Measurements from ENCODE around the gene HMX2. TPM values are rescaled to one million over a fixed set of nuclear protein-coding genes. Genes with fewer than 3 reads are reported as not detected.

HMX2 gene
- total RNA-seq, 1 donor from 2014 or later = not detected

GRCh38 chr10:123109466-123109865, 38.5 kb upstream of the HMX2 start:
- DNase-seq (ENCODE audit: low spot score in 2 of 2) = no peak
- Histone ChIP-seq H3K4me1 (no peaks in the 10 kb centered on the region), H3K27ac (no peak overlapping the region), H3K9me3 (no peaks in the 10 kb centered on the region), H3K27me3 (no peaks in the 10 kb centered on the region), H3K4me3 (no peak overlapping the region), H3K36me3 (no peaks in the 10 kb centered on the region)
- intact Hi-C loops (cut with DNase I) = no loop called here
- TF ChIP-seq CTCF (IDR thresholded peaks at IDR 0.05) = no peak

GRCh38 chr10:123117644-123118417, 30.1 kb upstream of the HMX2 start:
- H3K36me3 ChIP-seq = no peaks in the 10 kb centered on the region
- no peak overlapping the region for H3K4me3 ChIP-seq
- no peaks in the 10 kb centered on the region for H3K27me3 ChIP-seq
- no peak for DNase-seq (ENCODE audit: low spot score in 2 of 2)
- intact Hi-C loops (cut with DNase I) = no loop called here
- no peaks in the 10 kb centered on the region for H3K4me1 ChIP-seq
- no peak overlapping the region for H3K27ac ChIP-seq
- TF ChIP-seq CTCF (IDR thresholded peaks at IDR 0.05) = no peak
- no peaks in the 10 kb centered on the region for H3K9me3 ChIP-seq

- H3K4me3 ChIP-seq = no peak overlapping the region
- no peaks in the 10 kb centered on the region for H3K27me3 ChIP-seq
- DNase-seq (ENCODE audit: low spot score in 2 of 2) = no peak
- intact Hi-C loops (cut with DNase I) = no loop called here
- TF ChIP-seq CTCF (IDR thresholded peaks at IDR 0.05) = no peak
- H3K4me1 ChIP-seq = no peaks in the 10 kb centered on the region
- H3K36me3 ChIP-seq = no peaks in the 10 kb centered on the region
- H3K27ac ChIP-seq = no peak overlapping the region
- H3K9me3 ChIP-seq = no peaks in the 10 kb centered on the region
Measured at GRCh38 chr10:123119081-123119480, 28.9 kb upstream of the HMX2 start.

GRCh38 chr10:123126246-123126645, 21.7 kb upstream of the HMX2 start:
- intact Hi-C loops (cut with DNase I) = no loop called here
- no peaks in the 10 kb centered on the region for H3K4me1 ChIP-seq

GRCh38 chr10:123129618-123130271, 18.2 kb upstream of the HMX2 start:
- intact Hi-C loops (cut with DNase I) = no loop called here
- H3K36me3 ChIP-seq = no peaks in the 10 kb centered on the region
- no peak for DNase-seq (ENCODE audit: low spot score in 2 of 2)
- H3K9me3 ChIP-seq = no peaks in the 10 kb centered on the region
- peaks cover 16% of the 10 kb centered on the region for H3K27me3 ChIP-seq
- H3K27ac ChIP-seq = no peak overlapping the region
- no peak for TF ChIP-seq CTCF (IDR thresholded peaks at IDR 0.05)
- no peak overlapping the region for H3K4me3 ChIP-seq
- peaks cover 1 to 7% of the 10 kb centered on the region in 2 donors for H3K4me1 ChIP-seq

More at GRCh38 chr10:123126246-123126645, 21.7 kb upstream of the HMX2 start:
- no peaks in the 10 kb centered on the region for H3K27me3 ChIP-seq
- TF ChIP-seq CTCF (IDR thresholded peaks at IDR 0.05) = no peak
- no peak overlapping the region for H3K27ac ChIP-seq
- no peak for DNase-seq (ENCODE audit: low spot score in 2 of 2)
- no peaks in the 10 kb centered on the region for H3K9me3 ChIP-seq
- no peaks in the 10 kb centered on the region for H3K36me3 ChIP-seq
- no peak overlapping the region for H3K4me3 ChIP-seq
